Measurements from ENCODE around the gene LIMA1.

The LIMA1 gene

GRCh38 chr12:50265770-50266524 is 17.4 kb downstream of the LIMA1 start:
- no peak for TF ChIP-seq TOX (CRISPR knock-in tag; IDR thresholded peaks at IDR 0.05; ENCODE audit: borderline replicate concordance)
- TF ChIP-seq CREB5 (CRISPR knock-in tag; IDR thresholded peaks at IDR 0.05; ENCODE audit: low read depth): no peak
- no peak for TF ChIP-seq ZNF565 (CRISPR knock-in tag; conservative IDR thresholded peaks at IDR 0.05; ENCODE audit: low read depth)
- no peak for TF ChIP-seq ESRRG (CRISPR knock-in tag; IDR thresholded peaks at IDR 0.05)
- no peak for TF ChIP-seq RARB (CRISPR knock-in tag; IDR thresholded peaks at IDR 0.05)
- TF ChIP-seq GLIS3 (CRISPR knock-in tag; IDR thresholded peaks at IDR 0.05): no peak
- TF ChIP-seq BACH2 (CRISPR knock-in tag; IDR thresholded peaks at IDR 0.05; ENCODE audit: borderline replicate concordance): no peak
- no peak for TF ChIP-seq ZFP3 (CRISPR knock-in tag; IDR thresholded peaks at IDR 0.05)
- TF ChIP-seq PPARA (CRISPR knock-in tag; IDR thresholded peaks at IDR 0.05; ENCODE audit: borderline replicate concordance): no peak
- no peak for TF ChIP-seq ZC3H10 (CRISPR knock-in tag; IDR thresholded peaks at IDR 0.05)
- no peak for TF ChIP-seq ARNTL (CRISPR knock-in tag; IDR thresholded peaks at IDR 0.05; ENCODE audit: borderline replicate concordance, low read depth)
- no peak for TF ChIP-seq CSRNP3 (CRISPR knock-in tag; IDR thresholded peaks at IDR 0.05)
- TF ChIP-seq TCF4 (CRISPR knock-in tag; IDR thresholded peaks at IDR 0.05; ENCODE audit: borderline replicate concordance): no peak
- no peak for TF ChIP-seq TSHZ2 (CRISPR knock-in tag; IDR thresholded peaks at IDR 0.05)
- TF ChIP-seq ZNF8 (CRISPR knock-in tag; IDR thresholded peaks at IDR 0.05): no peak
- no peak for TF ChIP-seq CSDC2 (CRISPR knock-in tag; IDR thresholded peaks at IDR 0.05)
- TF ChIP-seq ZNF70 (CRISPR knock-in tag; IDR thresholded peaks at IDR 0.05): no peak
- TF ChIP-seq OSR1 (CRISPR knock-in tag; IDR thresholded peaks at IDR 0.05): no peak
- TF ChIP-seq POU6F1 (CRISPR knock-in tag; IDR thresholded peaks at IDR 0.05; ENCODE audit: borderline replicate concordance, low read depth): no peak
- ATAC-seq: no peak

GRCh38 chr12:50263832-50264231 is 19.5 kb downstream of the LIMA1 start:
- no peak for ATAC-seq
- TF ChIP-seq ZNF8 (CRISPR knock-in tag; IDR thresholded peaks at IDR 0.05) (peak; percentile 98), ZFP3 (CRISPR knock-in tag; IDR thresholded peaks at IDR 0.05) (no peak)

- TF ChIP-seq ESRRG (CRISPR knock-in tag; IDR thresholded peaks at IDR 0.05): no peak
- no peak for TF ChIP-seq ZNF565 (CRISPR knock-in tag; conservative IDR thresholded peaks at IDR 0.05; ENCODE audit: low read depth)
- TF ChIP-seq ARNTL (CRISPR knock-in tag; IDR thresholded peaks at IDR 0.05; ENCODE audit: borderline replicate concordance, low read depth): no peak
- TF ChIP-seq TSHZ2 (CRISPR knock-in tag; IDR thresholded peaks at IDR 0.05): no peak
- TF ChIP-seq ZNF8 (CRISPR knock-in tag; IDR thresholded peaks at IDR 0.05): no peak
- no peak for TF ChIP-seq OSR1 (CRISPR knock-in tag; IDR thresholded peaks at IDR 0.05)
- no peak for TF ChIP-seq PPARA (CRISPR knock-in tag; IDR thresholded peaks at IDR 0.05; ENCODE audit: borderline replicate concordance)
- TF ChIP-seq ISL1 (CRISPR knock-in tag; IDR thresholded peaks at IDR 0.05): no peak
- no peak for TF ChIP-seq BACH2 (CRISPR knock-in tag; IDR thresholded peaks at IDR 0.05; ENCODE audit: borderline replicate concordance)
- no peak for TF ChIP-seq GLIS3 (CRISPR knock-in tag; IDR thresholded peaks at IDR 0.05)
- no peak for TF ChIP-seq SNAI2 (CRISPR knock-in tag; IDR thresholded peaks at IDR 0.05)
- no peak for TF ChIP-seq TOX (CRISPR knock-in tag; IDR thresholded peaks at IDR 0.05; ENCODE audit: borderline replicate concordance)
- no peak for TF ChIP-seq ZNF70 (CRISPR knock-in tag; IDR thresholded peaks at IDR 0.05)
- TF ChIP-seq TCF4 (CRISPR knock-in tag; IDR thresholded peaks at IDR 0.05; ENCODE audit: borderline replicate concordance): no peak
- TF ChIP-seq CREB5 (CRISPR knock-in tag; IDR thresholded peaks at IDR 0.05; ENCODE audit: low read depth): no peak
- ATAC-seq: no peak
Observed at GRCh38 chr12:50261654-50262053, 21.7 kb downstream of the LIMA1 start.
